K562 (cell line): Measurements from ENCODE around the gene AP3M1. TPM values are rescaled to one million over a fixed set of nuclear protein-coding genes. Genes with fewer than 3 reads are reported as not detected.

Source experiments
- ATAC-seq: fragments of 200-7000 bp; cut with Tn5 transposase; 3 replicates; pipeline ENCODE4 v1.9.1; 2020; ENCODE audit warnings: moderate library complexity
- BruUV-seq: library from RNA; stranded (reverse); fragments of 400-500 nt; replicated peaks from 2 replicates; lab custom pipeline; 2021; lab: Mats Ljungman, UMichigan
- CTCF ChIA-PET: fragments of 300-600 bp; formaldehyde crosslinking; extraction: SDS; loops from one replicate; lab custom pipeline; 2021; ENCODE audit warnings: low intra/inter-chr PET ratio; lab: Yijun Ruan, JAX
- POLR2A ChIA-PET: fragments of 300-600, 350-650 bp; sonication (Branson Sonifier 250); formaldehyde crosslinking; extraction: SDS; loops from one replicate; lab custom pipeline; 2021; ENCODE audit warnings: antibody characterized with exemption, inconsistent platforms; lab: Yijun Ruan, JAX
- DNase-seq, 4 experiments: peaks; one replicate each; pipeline versions ENCODE4 v3.0.0 to v3.0.0-alpha.2; 2011 to 2018; ENCODE audit warnings: low spot score in 3 of 4, mixed read lengths in 3 of 4; ENCODE audit errors: extremely low read depth in 1 of 4
- FAIRE-seq: peaks from 2 replicates; lab custom pipeline; 2011; peaks lifted over from hg19 to GRCh38; lab: Jason Lieb, UNC
- H2AFZ ChIP-seq: 2 replicates; pipeline ENCODE4 v1.6.0; 2011; ENCODE audit warnings: low read depth, low read length, control low read depth, inconsistent platforms
- H3K27ac ChIP-seq: fragments of 200-600 bp; 3 replicates; pipeline ENCODE4 v1.8.0; 2011; ENCODE audit warnings: low read depth, mild to moderate bottlenecking, control low read depth, inconsistent platforms, low read length, moderate library complexity, mixed read lengths; ENCODE audit errors: extremely low read depth
- H3K27me3 ChIP-seq, 2 experiments: fragments of 300-600 bp in 1 of 2; 2 replicates in 1 of 2; 3 replicates in 1 of 2; pipeline versions ENCODE4 v1.6.0 to v1.8.0; 2011; ENCODE audit warnings: inconsistent platforms in 2 of 2, low read length in 2 of 2, mild to moderate bottlenecking in 1 of 2, mixed read lengths in 1 of 2, moderate library complexity in 1 of 2; ENCODE audit not compliant: control insufficient read depth in 2 of 2, insufficient read depth in 2 of 2
- H3K36me3 ChIP-seq: fragments of 300-600 bp; 3 replicates; pipeline ENCODE4 v1.8.0; 2011; ENCODE audit warnings: mild to moderate bottlenecking, low read length, inconsistent platforms; ENCODE audit not compliant: control insufficient read depth, insufficient read depth
- H3K4me1 ChIP-seq, 2 experiments: fragments of 200-600 bp in 1 of 2; replicated peaks in 1 of 2; 2 replicates in 1 of 2; 3 replicates in 1 of 2; pipeline versions ENCODE4 v1.5.1 to v1.8.0; 2011; ENCODE audit warnings: inconsistent platforms in 2 of 2, low read length in 2 of 2, mild to moderate bottlenecking in 1 of 2, mixed read lengths in 1 of 2, moderate library complexity in 1 of 2; ENCODE audit not compliant: control insufficient read depth in 2 of 2, insufficient read depth in 2 of 2
- H3K4me2 ChIP-seq: 2 replicates; pipeline ENCODE4 v1.6.1; 2011; ENCODE audit warnings: low read length, control low read depth, inconsistent platforms, mixed read lengths; ENCODE audit not compliant: insufficient read depth
- H3K4me3 ChIP-seq: fragments of 200-600 bp; sonication (generic), shearing (Covaris generic); 2 replicates; pipeline ENCODE4 v1.5.1; 2016; ENCODE audit warnings: control low read depth, inconsistent platforms
- H3K79me2 ChIP-seq: fragments of 200-600 bp; 3 replicates; pipeline ENCODE4 v1.8.0; 2011; ENCODE audit warnings: low read length, inconsistent platforms; ENCODE audit not compliant: control insufficient read depth, insufficient read depth
- H3K9ac ChIP-seq, 2 experiments: 2 replicates each; pipeline versions ENCODE4 v1.6.0 to v1.6.1; 2011; ENCODE audit warnings: low read depth in 2 of 2, low read length in 2 of 2, control low read depth in 1 of 2, inconsistent platforms in 1 of 2, mild to moderate bottlenecking in 1 of 2, mixed read lengths in 1 of 2; ENCODE audit not compliant: insufficient read depth in 1 of 2
- H3K9me1 ChIP-seq: one replicate; pipeline ENCODE4 v1.6.0; 2011; ENCODE audit warnings: inconsistent platforms, mild to moderate bottlenecking, low read length, moderate library complexity; ENCODE audit not compliant: control insufficient read depth, insufficient read depth
- H3K9me3 ChIP-seq: replicated peaks from 2 replicates; pipeline ENCODE4 v1.5.1; 2011; ENCODE audit warnings: low read depth, low read length, inconsistent platforms; ENCODE audit not compliant: control insufficient read depth, insufficient read depth
- H4K20me1 ChIP-seq: replicated peaks from 2 replicates; pipeline ENCODE4 v1.6.1; 2011; ENCODE audit warnings: low read length, inconsistent platforms, mixed read lengths; ENCODE audit not compliant: control insufficient read depth, insufficient read depth
- MBD2 ChIP-seq: sonication (generic); IDR thresholded peaks from 2 replicates; pipeline ENCODE4 v1.6.1; 2016; ENCODE audit warnings: low read depth, borderline replicate concordance
- SRSF7 ChIP-seq: fragments of 200-400 bp; formaldehyde crosslinking; optimal IDR thresholded peaks from 2 replicates; pipeline ENCODE3; 2017; ENCODE audit warnings: mild to moderate bottlenecking, low read depth, low read length
- TEAD2 ChIP-seq: fragments of 450-650 bp; IDR thresholded peaks from 2 replicates; pipeline ENCODE4 v1.6.1; 2016; ENCODE audit warnings: missing genetic modification characterization, control low read depth, missing compliant biosample characterization
- ZNF165 ChIP-seq: fragments of 250-450 bp; sonication (Bioruptor Pico); IDR thresholded peaks from 2 replicates; pipeline ENCODE4 v1.4.0; 2020; ENCODE audit warnings: borderline replicate concordance
- ZNF174 ChIP-seq: fragments of 250-450 bp; sonication (Bioruptor Pico); IDR thresholded peaks from 2 replicates; pipeline ENCODE4 v1.4.0; 2020; ENCODE audit warnings: mild to moderate bottlenecking
- ZNF586 ChIP-seq: fragments of 450-650 bp; formaldehyde crosslinking; conservative IDR thresholded peaks from 2 replicates; pipeline ENCODE4 v1.4.0; 2020; ENCODE audit warnings: mild to moderate bottlenecking, moderate library complexity
- WGBS: fragments of 100-300 bp; shearing (Covaris generic); methylation state at CpG from one replicate; pipeline ENCODE4 v1.1.6; 2016; ENCODE audit warnings: low coverage, mixed read lengths; ENCODE audit not compliant: insufficient coverage; ENCODE audit errors: missing lambda C conversion rate; 5-methylcytosine and 5-hydroxymethylcytosine counted together
- in situ Hi-C: fragments of 300-500 bp; cut with MboI; formaldehyde crosslinking; loops from 4 replicates; pipeline ENCODE4 v1.15.0; 2018; ENCODE audit warnings: inconsistent platforms, mixed read lengths
- intact Hi-C: fragments of 100-400 bp; cut with micrococcal nuclease; formaldehyde crosslinking; loops from 2 replicates; pipeline ENCODE4 v1.14.2; 2022
- polyA plus RNA-seq, 8 experiments: library from polyadenylated mRNA; depleted of rRNA in 4 of 8; stranded (reverse) in 5 of 8; unstranded in 3 of 8; fragments of >200 nt; fragmentation: Nextera tagmentation in 2 of 8; fragmentation: Illumina TruSeq in 1 of 8; extraction: Ambion mirVana in 2 of 8; extraction: Trizol in 1 of 8; gene quantifications; 2 replicates each; pipeline versions ENCODE4 v1.2.1 to v1.2.3, GENCODE V29; 2011 to 2014; ENCODE audit warnings: inconsistent platforms in 1 of 8, missing spikeins in 1 of 8
- total RNA-seq, 7 experiments: library from RNA; depleted of rRNA in 6 of 7; stranded (reverse); fragments of >200 nt in 6 of 7; fragmentation: Illumina TruSeq in 2 of 7; extraction: Trizol in 2 of 7; gene quantifications; 2 replicates each; pipeline versions ENCODE4 v1.2.1 to v1.2.3, GENCODE V29; 2011 to 2021; ENCODE audit warnings: low replicate concordance in 1 of 7
- TF ChIP-seq, protein P1 (sequence below), 2 experiments: fragments of 250-450 bp in 1 of 2; fragments of 450-650 bp in 1 of 2; sonication (Bioruptor Pico) in 1 of 2; IDR thresholded peaks; 2 replicates each; pipeline versions ENCODE4 v1.6.1 to v1.8.0; 2016 to 2021; ENCODE audit warnings: mild to moderate bottlenecking in 2 of 2, moderate library complexity in 2 of 2, missing compliant biosample characterization in 1 of 2, missing genetic modification characterization in 1 of 2
- TF ChIP-seq, protein P2 (sequence below): fragments of 450-650 bp; formaldehyde crosslinking; IDR thresholded peaks from 2 replicates; pipeline ENCODE4 v1.4.0; 2022; ENCODE audit warnings: missing genetic modification characterization
- TF ChIP-seq, protein P3 (sequence below), 2 experiments: fragments of 450-650 bp in 1 of 2; sonication (generic) in 1 of 2; formaldehyde crosslinking; conservative IDR thresholded peaks; 2 replicates each; pipeline versions ENCODE4 v1.4.0 to v1.8.1; 2020 to 2022; ENCODE audit warnings: mild to moderate bottlenecking in 1 of 2, missing genetic modification reagents in 1 of 2
- TF ChIP-seq, protein P4 (sequence below): fragments of 450-650 bp; IDR thresholded peaks from 2 replicates; pipeline ENCODE4 v1.6.1; 2018; ENCODE audit warnings: mild to moderate bottlenecking, low read depth; ENCODE audit not compliant: partially characterized antibody
- TF ChIP-seq, protein P5 (sequence below): fragments of 200-400 bp; formaldehyde crosslinking; IDR thresholded peaks from 2 replicates; pipeline ENCODE4 v1.6.1; 2017; ENCODE audit warnings: mild to moderate bottlenecking, low read depth, low read length, moderate library complexity
- TF ChIP-seq, protein P6 (sequence below): sonication (generic); IDR thresholded peaks from 2 replicates; pipeline ENCODE4 v1.6.1; 2016

The AP3M1 gene
- total and polyA plus RNA-seq, 9 of the 15 experiments (the other 6 are each of a cell fraction or from before 2014, with no cell fraction given), result 44.3 to 135 (median 67.6) TPM

DNA sequence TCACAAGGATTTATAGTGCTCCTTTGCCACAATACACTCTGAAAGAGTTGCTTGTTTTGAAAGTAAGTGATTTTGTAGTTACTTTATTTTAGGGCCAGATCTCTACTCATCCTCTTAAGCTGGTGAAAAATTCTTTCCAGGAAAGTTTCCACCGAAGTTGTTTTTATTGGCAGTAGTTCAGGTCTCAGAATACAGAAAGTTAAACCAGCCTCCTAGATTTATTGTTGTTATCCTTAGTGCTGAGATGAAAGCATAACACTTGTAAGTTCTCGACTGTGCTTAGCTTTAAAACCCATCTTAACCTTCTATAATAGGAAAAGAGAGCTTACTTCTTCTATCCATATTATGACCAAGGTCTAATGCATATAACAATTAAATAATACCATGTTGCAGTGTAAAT lies 5.5 kb downstream of the AP3M1 start (continued):
- TF ChIP-seq SRSF7 (no peak), ZNF586 (CRISPR knock-in tag) (no peak), TEAD2 (tag) (no peak)
- TF ChIP-seq, protein P1, sequence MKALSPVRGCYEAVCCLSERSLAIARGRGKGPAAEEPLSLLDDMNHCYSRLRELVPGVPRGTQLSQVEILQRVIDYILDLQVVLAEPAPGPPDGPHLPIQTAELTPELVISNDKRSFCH (CRISPR knock-in tag; IDR thresholded peaks at IDR 0.05), result no peak
- TF ChIP-seq, protein P1 (tag; IDR thresholded peaks at IDR 0.05), result no peak
- TF ChIP-seq, protein P2, sequence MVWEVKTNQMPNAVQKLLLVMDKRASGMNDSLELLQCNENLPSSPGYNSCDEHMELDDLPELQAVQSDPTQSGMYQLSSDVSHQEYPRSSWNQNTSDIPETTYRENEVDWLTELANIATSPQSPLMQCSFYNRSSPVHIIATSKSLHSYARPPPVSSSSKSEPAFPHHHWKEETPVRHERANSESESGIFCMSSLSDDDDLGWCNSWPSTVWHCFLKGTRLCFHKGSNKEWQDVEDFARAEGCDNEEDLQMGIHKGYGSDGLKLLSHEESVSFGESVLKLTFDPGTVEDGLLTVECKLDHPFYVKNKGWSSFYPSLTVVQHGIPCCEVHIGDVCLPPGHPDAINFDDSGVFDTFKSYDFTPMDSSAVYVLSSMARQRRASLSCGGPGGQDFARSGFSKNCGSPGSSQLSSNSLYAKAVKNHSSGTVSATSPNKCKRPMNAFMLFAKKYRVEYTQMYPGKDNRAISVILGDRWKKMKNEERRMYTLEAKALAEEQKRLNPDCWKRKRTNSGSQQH, result no peak
- TF ChIP-seq, protein P3, sequence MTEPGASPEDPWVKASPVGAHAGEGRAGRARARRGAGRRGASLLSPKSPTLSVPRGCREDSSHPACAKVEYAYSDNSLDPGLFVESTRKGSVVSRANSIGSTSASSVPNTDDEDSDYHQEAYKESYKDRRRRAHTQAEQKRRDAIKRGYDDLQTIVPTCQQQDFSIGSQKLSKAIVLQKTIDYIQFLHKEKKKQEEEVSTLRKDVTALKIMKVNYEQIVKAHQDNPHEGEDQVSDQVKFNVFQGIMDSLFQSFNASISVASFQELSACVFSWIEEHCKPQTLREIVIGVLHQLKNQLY (CRISPR knock-in tag; conservative IDR thresholded peaks at IDR 0.05), result no peak

DNA sequence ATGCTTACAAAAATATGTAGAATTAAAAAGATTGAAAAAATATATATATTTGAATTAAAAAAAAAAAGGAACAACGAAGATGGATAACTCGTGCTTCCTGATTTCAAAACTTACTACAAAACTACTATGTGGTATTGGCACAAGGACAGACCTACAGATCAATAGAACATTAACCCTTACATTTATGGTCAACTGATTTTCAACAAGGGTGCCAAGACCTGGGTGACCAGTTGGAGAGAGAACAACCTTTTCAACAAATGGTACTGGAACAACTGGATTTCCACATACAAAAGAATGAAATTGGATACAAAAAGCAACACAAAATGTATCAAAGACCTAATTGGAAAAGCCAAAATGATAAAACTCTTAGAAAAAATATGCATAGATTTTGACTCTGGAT lies 10.1 kb downstream of the AP3M1 start:
- no peak overlapping the region for H3K9ac ChIP-seq
- no peaks in the 10 kb centered on the region for H3K27me3 ChIP-seq
- H3K4me1 ChIP-seq, result peaks cover 0 to 4% of the 10 kb centered on the region in 2 experiments; a peak in 1 of 5 replicates
- H3K9me3 ChIP-seq, result no peaks in the 10 kb centered on the region
- ChIA-PET POLR2A (no interaction called here), CTCF (no interaction called here)
- H3K27ac ChIP-seq, result no peak overlapping the region
- intact Hi-C loops (no loop called here), in situ Hi-C loops (no loop called here)
- H3K79me2 ChIP-seq, result peaks cover 41% of the 10 kb centered on the region
- ATAC-seq (no peak), DNase-seq (no peak), FAIRE-seq (no peak)
- H3K36me3 ChIP-seq, result peaks cover 59% of the 10 kb centered on the region
- BruUV-seq, result no TSS peak
- 83% methylated on average over 2 of the region's 2 CpGs for WGBS
- H3K9me1 ChIP-seq, result no peaks in the 10 kb centered on the region
- H4K20me1 ChIP-seq, result no peaks in the 10 kb centered on the region
- no peak overlapping the region for H2AFZ ChIP-seq
- no peak overlapping the region for H3K4me2 ChIP-seq
- H3K4me3 ChIP-seq, result no peak overlapping the region
- TF ChIP-seq ZNF174, result no peak
- TF ChIP-seq, protein P4, sequence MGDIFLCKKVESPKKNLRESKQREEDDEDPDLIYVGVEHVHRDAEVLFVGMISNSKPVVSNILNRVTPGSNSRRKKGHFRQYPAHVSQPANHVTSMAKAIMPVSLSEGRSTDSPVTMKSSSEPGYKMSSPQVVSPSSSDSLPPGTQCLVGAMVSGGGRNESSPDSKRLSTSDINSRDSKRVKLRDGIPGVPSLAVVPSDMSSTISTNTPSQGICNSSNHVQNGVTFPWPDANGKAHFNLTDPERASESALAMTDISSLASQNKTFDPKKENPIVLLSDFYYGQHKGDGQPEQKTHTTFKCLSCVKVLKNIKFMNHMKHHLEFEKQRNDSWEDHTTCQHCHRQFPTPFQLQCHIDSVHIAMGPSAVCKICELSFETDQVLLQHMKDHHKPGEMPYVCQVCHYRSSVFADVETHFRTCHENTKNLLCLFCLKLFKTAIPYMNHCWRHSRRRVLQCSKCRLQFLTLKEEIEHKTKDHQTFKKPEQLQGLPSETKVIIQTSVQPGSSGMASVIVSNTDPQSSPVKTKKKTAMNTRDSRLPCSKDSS, result no peak
- TF ChIP-seq, protein P5, sequence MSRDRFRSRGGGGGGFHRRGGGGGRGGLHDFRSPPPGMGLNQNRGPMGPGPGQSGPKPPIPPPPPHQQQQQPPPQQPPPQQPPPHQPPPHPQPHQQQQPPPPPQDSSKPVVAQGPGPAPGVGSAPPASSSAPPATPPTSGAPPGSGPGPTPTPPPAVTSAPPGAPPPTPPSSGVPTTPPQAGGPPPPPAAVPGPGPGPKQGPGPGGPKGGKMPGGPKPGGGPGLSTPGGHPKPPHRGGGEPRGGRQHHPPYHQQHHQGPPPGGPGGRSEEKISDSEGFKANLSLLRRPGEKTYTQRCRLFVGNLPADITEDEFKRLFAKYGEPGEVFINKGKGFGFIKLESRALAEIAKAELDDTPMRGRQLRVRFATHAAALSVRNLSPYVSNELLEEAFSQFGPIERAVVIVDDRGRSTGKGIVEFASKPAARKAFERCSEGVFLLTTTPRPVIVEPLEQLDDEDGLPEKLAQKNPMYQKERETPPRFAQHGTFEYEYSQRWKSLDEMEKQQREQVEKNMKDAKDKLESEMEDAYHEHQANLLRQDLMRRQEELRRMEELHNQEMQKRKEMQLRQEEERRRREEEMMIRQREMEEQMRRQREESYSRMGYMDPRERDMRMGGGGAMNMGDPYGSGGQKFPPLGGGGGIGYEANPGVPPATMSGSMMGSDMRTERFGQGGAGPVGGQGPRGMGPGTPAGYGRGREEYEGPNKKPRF, result no peak
- no peak for TF ChIP-seq ZNF165 (CRISPR knock-in tag)
- TF ChIP-seq MBD2, result no peak
- TF ChIP-seq, protein P6, sequence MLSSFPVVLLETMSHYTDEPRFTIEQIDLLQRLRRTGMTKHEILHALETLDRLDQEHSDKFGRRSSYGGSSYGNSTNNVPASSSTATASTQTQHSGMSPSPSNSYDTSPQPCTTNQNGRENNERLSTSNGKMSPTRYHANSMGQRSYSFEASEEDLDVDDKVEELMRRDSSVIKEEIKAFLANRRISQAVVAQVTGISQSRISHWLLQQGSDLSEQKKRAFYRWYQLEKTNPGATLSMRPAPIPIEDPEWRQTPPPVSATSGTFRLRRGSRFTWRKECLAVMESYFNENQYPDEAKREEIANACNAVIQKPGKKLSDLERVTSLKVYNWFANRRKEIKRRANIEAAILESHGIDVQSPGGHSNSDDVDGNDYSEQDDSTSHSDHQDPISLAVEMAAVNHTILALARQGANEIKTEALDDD, result no peak
